ENCODE results near the gene CES2. TPM values are rescaled to one million over a fixed set of nuclear protein-coding genes. Genes with fewer than 3 reads are reported as not detected.
A peak's percentile ranks its signal among the peaks of the same experiment; 100 is the strongest.

CES2 gene
- polyA plus RNA-seq, 1 experiment: 33.3 TPM

DNA sequence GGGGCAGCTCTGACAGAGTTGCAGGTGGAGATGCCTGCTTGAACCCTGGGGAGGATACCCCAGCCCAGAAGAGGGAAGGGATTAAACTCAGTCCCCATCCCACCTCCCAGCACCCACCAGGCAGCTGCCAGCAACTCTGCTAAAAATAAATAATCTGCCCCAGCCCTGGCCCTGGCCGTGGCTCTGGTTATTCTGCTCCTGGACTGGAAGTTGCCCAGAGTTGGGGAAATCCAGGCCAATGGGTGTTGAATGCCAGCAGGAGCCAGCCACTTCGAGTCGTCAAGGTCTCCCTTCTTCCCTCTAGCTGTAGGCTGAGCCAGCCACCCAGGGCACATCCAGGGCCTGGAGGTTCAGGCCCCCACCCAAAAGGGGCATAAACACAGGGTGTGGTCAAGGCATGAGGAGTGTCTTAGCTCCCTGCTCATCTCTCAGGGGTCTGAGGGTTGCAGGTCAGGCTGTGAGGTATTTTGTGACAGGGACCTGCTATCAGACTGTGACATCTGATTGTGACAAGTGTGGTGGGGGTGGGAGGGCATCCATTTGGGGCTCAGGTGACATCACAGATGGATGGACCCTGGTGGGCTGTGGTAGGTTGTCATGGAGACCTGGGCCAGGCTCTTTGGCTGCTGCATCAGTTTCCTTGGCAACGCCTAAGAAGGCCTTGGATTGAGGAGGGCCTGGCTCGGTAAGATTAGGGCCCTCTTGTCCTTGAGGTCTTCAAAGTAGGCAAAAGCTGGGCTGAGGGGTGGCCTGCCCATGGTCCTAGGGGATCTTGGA is 9.0 kb upstream of the CES2 start:
- Histone ChIP-seq H3K27me3 (ENCODE audit: control insufficient read depth, insufficient read depth, low read length) (peaks cover 2% of the 10 kb centered on the region; the same call in 1 of the 2 replicates), H3K4me3 (ENCODE audit: low read depth, low read length) (no peak overlapping the region), H3K36me3 (ENCODE audit: control insufficient read depth, insufficient read depth, low read length) (no peaks in the 10 kb centered on the region)
- ChIA-PET POLR2A (no interaction called here), CTCF (interaction anchor here (0.7 to 5.4 kb wide), 8 partner anchors 16 to 259 kb away, joined by 3 to 118 read pairs (median 4); no protein-coding TSS in a partner anchor)
- TF ChIP-seq, protein P1, sequence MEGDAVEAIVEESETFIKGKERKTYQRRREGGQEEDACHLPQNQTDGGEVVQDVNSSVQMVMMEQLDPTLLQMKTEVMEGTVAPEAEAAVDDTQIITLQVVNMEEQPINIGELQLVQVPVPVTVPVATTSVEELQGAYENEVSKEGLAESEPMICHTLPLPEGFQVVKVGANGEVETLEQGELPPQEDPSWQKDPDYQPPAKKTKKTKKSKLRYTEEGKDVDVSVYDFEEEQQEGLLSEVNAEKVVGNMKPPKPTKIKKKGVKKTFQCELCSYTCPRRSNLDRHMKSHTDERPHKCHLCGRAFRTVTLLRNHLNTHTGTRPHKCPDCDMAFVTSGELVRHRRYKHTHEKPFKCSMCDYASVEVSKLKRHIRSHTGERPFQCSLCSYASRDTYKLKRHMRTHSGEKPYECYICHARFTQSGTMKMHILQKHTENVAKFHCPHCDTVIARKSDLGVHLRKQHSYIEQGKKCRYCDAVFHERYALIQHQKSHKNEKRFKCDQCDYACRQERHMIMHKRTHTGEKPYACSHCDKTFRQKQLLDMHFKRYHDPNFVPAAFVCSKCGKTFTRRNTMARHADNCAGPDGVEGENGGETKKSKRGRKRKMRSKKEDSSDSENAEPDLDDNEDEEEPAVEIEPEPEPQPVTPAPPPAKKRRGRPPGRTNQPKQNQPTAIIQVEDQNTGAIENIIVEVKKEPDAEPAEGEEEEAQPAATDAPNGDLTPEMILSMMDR (IDR thresholded peaks at IDR 0.05; ENCODE audit: insufficient read depth, low read depth, low read length): no peak
- DNase-seq (ENCODE audit: low read depth): no peak

DNA sequence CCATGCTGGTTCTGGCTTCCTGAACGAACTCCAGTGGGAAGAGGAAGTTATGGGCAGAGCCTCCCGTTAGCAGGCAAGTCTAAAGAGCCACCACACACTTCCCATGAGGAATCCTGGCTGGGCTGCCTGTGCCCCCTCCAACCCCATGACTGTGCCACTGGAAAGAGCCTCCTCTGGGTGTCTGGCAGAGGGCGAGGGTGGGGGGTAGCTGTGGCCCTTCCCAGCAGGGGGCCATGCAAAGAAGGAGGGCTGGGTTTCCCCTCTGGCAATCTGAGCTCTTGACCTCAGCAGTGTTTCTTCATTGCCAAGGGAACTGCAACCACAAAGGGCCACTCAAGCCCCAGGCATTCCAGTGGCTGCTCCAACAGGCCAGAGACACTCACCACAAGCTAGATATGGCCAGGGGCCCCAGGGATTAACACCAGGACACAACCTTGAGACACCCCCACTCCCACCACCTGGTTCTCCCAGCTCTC is 8.3 kb upstream of the CES2 start:
- ChIA-PET CTCF (interaction anchor here (0.7 to 5.4 kb wide), 10 partner anchors 11 to 258 kb away, joined by 3 to 118 read pairs (median 4); no protein-coding TSS in a partner anchor), POLR2A (no interaction called here)
- Histone ChIP-seq H3K36me3 (ENCODE audit: control insufficient read depth, insufficient read depth, low read length) (no peaks in the 10 kb centered on the region), H3K27me3 (ENCODE audit: control insufficient read depth, insufficient read depth, low read length) (peaks cover 1% of the 10 kb centered on the region; the same call in 1 of the 2 replicates), H3K4me3 (ENCODE audit: low read depth, low read length) (no peak overlapping the region)
- peak; percentile 61 for DNase-seq (ENCODE audit: low read depth)
- TF ChIP-seq, protein P1 (IDR thresholded peaks at IDR 0.05; ENCODE audit: insufficient read depth, low read depth, low read length): no peak

DNA sequence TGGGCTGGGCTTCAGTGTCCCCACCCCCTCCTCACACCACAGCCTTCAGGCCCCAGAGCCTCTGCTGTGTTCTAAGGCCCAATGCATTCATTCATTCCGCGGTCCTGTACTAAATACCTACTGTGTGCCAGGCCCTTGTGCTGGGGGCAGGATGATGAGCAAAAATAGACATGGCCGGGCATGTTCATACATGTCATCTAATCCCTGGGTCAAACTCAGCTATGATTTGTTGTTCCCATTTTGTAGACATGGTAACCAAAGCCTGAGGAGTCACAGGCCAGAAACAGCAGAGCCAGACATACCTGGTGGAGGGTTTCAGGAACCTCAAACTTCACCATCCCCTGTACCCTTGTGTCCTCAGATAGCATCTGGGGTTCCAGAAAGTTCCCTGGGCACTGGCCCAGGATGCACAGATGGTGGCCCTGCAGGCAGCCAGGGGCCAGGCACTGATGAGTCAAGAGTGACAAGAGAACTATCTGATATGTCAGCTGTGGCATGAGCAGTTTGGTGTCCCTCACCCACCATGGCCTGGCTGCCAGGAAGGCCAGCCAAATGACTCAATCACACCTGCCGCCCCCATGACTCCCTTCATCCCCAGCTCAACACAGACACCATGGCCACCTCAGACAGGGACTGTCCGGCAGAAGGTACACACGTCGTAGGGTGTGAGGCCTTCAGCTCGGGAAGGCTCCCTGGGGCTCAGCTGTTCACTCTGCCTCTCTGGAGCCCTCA is 7.2 kb upstream of the CES2 start:
- TF ChIP-seq, protein P1 (IDR thresholded peaks at IDR 0.05; ENCODE audit: insufficient read depth, low read depth, low read length): no peak
- no peak for DNase-seq (ENCODE audit: low read depth)
- POLR2A ChIA-PET: no interaction called here
- H3K27me3 ChIP-seq (ENCODE audit: control insufficient read depth, insufficient read depth, low read length): peaks cover 1% of the 10 kb centered on the region; the same call in 1 of the 2 replicates
- no peak overlapping the region for H3K4me3 ChIP-seq (ENCODE audit: low read depth, low read length)
- CTCF ChIA-PET: interaction anchor here (0.6 to 5.4 kb wide), 14 partner anchors 10 to 522 kb away, joined by 3 to 118 read pairs (median 4); partner anchors contain the start of gene CDH16
- H3K36me3 ChIP-seq (ENCODE audit: control insufficient read depth, insufficient read depth, low read length): peaks cover 6% of the 10 kb centered on the region; the same call in 1 of the 2 replicates

DNA sequence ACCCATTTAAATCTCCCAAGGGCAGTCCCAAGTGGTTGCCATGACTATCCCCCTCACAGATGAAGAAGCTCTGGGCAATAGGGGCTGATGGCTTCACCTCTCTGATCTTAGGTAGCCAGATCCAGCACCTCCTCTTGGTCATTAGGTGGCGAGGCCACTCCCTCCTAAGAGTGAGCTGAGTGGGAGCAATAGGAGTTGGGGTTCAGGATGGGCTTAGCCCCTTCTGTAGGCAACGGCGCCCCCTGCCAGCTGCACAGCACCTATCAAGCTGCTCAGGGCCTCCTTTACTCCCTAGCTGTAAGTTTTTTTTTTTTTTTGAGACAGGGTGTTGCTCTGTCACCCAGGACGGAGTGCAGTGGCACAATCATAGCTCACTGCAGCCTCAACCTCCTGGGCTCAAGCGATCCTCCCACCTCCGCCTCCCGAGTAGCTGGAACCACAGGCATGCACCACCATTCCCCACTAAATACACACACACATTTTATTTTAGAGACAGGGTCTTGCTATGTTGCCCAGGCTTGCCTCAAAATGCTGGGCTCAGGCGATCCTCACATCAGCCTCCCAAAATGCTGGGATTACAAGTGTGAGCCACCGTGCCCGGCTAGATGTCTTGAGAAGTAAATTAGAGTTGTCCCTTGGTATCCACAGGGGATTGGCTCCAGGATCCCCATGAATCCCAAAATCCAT is 6.5 kb upstream of the CES2 start:
- DNase-seq (ENCODE audit: low read depth): no peak
- ChIA-PET CTCF (interaction anchor here (0.6 to 5.4 kb wide), 14 partner anchors 9 to 522 kb away, joined by 3 to 118 read pairs (median 3); partner anchors contain the start of gene CDH16), POLR2A (no interaction called here)
- TF ChIP-seq, protein P1 (IDR thresholded peaks at IDR 0.05; ENCODE audit: insufficient read depth, low read depth, low read length): peak; percentile 56
- Histone ChIP-seq H3K36me3 (ENCODE audit: control insufficient read depth, insufficient read depth, low read length) (peaks cover 6% of the 10 kb centered on the region; the same call in 1 of the 2 replicates), H3K27me3 (ENCODE audit: control insufficient read depth, insufficient read depth, low read length) (peaks cover 1% of the 10 kb centered on the region; the same call in 1 of the 2 replicates), H3K4me3 (ENCODE audit: low read depth, low read length) (no peak overlapping the region)
